ENCODE data around the gene DHRSX.
"Not testable (repeated sequence)": the region's sequence is repeated elsewhere in the genome, so short reads cannot be mapped to it uniquely, and the experiment has no call there.

DHRSX gene, protein sequence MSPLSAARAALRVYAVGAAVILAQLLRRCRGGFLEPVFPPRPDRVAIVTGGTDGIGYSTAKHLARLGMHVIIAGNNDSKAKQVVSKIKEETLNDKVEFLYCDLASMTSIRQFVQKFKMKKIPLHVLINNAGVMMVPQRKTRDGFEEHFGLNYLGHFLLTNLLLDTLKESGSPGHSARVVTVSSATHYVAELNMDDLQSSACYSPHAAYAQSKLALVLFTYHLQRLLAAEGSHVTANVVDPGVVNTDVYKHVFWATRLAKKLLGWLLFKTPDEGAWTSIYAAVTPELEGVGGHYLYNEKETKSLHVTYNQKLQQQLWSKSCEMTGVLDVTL

GRCh38 chrX:2500803-2501558 is at the start of gene DHRSX, which contains the start of gene ZBED1:
DHRSX (minus strand) TSS chrX:2500976; CDS start chrX:2500925, 51 bp downstream.
ZBED1 (minus strand) TSS chrX:2500976; CDS start chrX:2490719, 10,257 bp downstream.
- no peak for DNase-seq

DNA sequence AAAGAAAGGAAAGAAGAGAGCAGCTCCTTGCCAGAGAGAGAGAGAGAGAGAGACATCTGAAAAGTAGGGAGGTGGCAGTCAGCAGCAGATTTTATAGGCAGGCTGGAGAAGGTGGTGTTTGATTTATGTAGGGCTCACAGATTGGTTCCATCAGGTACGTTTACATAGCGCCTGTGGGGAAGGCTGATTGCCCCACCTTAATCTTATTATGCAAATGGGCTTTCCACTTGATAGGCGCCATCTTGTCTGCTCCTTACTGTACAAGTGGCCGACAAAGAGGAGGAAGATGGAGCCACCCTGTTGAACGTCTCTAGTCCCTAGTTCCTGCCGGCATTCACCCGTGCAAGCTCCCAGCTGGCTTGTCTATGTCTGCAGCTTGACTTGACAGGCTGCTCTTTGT is 49.1 kb upstream of the DHRSX start:
- no peak for DNase-seq

DNA sequence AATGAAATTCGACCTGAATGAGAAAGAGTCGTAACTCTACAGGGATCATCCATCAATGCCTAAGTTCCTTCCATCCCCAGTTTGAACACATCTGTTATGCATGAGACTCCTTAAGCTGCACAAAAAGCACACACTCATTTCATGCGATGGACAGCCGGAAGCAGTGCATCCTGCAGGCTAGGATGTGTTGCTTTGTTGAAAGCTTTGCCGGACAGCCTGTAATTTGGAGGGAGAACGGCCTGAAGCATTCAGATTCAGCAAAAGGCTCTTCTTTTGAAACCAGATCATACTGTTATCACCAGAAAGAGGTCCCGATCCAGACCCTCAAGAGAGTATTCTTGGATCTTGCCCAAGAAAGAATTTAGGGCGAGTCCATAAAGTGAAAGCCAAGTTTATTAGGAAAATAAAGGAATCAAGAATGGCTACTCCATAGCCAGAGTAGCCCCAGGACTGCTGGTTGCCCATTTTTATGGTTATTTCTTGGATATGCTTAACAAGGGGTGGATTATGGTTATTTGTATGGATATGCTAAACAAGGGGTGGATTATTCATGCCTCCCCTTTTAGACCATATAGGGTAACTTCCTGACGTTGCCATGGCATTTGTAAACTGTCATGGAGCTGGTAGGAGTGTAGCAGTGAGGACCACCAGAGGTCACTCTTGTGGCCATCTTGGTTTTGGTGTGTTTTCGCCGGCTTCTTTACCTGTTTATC is 48.1 kb upstream of the DHRSX start:
- DNase-seq: no peak

- DNase-seq: no peak
These were observed 47.0 kb upstream of the DHRSX start for GRCh38 chrX:2547736-2548135.

DNA sequence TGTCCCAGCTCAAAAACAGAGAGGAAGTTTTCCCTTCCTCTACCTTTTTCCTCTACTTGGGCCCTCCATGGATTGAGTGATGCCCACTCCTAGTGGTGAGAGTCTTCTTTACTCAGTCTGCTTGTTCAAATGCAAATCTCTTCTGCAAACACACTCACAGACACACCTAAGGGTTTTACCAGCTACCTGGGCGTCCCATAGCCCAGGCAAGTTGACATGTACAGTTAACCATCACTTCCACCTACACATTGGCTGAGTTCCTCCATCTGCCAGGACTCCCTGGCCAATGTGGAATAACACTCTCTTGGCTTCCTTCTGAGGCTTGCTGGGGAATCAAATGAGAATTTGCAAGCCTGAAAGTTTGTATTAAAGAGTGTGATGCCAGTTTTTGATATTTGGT is 45.7 kb upstream of the DHRSX start:
- no peak for DNase-seq

DNA sequence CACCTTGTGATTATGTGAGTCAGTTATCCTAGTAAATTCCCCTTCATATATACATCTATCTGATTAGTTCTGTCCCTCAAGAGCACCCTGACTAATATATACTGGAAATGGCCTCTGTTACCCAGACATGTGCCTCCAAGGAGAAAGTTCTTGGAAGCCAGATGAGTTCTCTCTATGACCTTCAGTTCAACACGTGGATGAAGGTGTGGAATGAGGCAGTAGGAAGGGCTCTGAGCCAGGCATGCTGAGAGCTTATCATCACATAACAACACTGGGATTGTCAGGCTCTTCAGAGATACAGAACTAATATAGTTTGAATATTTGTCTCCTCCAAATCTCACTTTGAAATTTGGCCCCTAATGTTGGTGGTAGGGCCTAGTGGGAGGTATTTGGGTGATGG is 44.4 kb upstream of the DHRSX start:
- no peak for DNase-seq

DNA sequence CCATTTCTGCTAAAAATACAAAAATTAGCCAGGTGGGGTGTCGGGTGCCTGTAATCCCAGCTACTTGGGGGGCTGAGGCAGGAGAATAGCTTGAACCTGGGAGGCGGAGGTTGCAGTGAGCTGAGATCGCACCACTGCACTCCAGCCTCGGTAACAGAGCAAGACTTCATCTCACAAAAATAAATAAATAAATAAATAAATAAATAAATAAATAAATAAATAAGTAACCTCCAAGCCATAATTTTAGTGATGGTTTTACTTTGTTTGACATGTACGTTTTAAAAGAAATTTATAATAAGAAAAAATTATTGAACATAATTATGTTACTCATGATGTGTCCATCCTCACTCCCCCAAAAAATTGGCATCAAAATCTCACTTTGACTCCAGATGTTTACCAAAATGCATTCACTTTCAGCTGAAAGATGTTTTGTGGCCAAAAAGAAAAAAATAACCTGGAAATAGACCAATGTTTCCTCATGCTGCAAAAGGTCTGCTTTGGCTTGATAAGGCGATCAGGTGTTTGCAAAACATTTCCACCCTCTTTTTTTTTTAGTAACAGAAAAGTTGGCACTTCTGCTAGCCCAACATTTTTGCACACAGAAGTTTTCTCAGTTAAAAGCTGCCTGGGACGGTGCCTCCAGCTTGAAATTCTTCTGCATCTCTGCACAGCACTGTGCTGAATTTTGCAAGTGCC is 42.2 kb upstream of the DHRSX start:
- DNase-seq: no peak

DNA sequence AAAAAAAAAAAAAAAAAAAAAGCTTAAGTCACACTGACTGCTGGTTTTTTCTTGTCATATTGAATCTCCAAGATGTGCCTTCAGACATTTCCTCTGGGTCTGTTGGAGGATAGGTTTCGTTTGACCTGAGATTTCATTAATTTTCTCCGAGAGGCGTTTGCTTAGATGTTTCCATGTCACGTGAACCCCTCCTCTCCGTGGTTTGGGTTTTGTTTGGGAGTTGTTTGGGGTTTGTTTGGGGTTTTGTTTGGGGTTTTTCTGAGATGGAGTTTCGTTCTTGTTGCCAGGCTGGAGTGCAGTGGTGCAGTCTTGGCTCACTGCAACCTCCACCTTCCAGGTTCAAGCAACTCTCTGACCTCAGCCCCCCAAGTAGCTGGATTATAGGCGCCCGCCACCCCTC is 40.8 kb upstream of the DHRSX start:
- no peak for DNase-seq

GRCh38 chrX:2540426-2540947 is 39.7 kb upstream of the DHRSX start:
- no peak for DNase-seq

DNA sequence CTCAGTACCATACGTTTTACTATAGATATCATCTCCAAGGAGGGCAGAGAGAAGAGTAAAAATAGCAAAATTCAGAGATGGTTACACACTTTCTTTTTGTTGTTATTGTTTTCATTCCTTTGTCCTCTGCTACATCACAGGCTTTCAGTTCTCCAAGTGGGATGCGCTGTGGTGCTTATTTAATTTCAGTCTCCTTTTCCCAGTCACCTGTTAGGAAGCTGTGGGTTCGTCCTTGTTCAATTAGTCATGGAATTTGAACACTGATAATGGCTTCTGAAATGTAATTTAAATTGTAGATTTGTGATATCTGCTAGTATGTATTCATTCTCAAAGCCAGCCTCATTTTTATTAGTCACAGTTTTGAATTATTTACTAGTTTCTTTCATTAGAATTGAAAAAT is 38.8 kb upstream of the DHRSX start:
- DNase-seq: no peak

- peak in 7 of 14 donors; percentile 2 to 28 (median 10) for DNase-seq
These were observed 37.4 kb upstream of the DHRSX start for GRCh38 chrX:2538031-2538757.

GRCh38 chrX:2536974-2537373 is 36.2 kb upstream of the DHRSX start:
- peak in 8 of 14 donors; percentile 1 to 52 (median 10) for DNase-seq

GRCh38 chrX:2536141-2536540 is 35.4 kb upstream of the DHRSX start:
- no peak for DNase-seq

DNA sequence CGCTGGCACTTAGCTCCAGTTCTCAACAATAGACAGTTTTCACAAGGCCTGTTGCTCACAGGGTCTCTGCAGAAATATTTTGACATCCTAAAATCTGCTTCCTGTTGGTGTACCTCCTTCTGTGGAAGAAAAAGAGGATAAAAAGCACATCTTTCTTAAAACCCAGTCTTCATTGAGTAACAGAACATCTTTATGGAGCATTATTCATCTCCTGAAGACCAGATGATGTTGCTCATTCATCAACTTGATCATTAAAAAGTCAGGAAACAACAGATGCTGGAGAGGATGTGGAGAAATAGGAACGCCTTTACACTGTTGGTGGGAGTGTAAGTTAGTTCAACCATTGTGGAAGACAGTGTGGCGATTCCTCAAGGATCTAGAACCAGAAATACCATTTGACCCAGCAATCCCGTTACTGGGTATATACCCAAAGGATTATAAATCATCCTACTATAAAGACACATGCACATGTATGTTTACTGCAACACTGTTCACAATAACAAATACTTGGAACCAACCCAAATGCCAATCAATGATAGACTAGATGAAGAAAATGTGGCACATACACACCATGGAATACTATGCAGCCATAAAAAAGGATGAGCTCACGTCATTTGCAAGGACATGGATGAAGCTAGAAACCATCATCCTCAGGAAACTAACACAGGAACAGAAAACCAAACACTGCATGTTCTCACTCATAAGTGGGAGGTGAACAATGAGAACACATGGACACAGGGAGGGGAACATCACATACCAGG is 33.7 kb upstream of the DHRSX start:
- not testable (repeated sequence) for DNase-seq

DNA sequence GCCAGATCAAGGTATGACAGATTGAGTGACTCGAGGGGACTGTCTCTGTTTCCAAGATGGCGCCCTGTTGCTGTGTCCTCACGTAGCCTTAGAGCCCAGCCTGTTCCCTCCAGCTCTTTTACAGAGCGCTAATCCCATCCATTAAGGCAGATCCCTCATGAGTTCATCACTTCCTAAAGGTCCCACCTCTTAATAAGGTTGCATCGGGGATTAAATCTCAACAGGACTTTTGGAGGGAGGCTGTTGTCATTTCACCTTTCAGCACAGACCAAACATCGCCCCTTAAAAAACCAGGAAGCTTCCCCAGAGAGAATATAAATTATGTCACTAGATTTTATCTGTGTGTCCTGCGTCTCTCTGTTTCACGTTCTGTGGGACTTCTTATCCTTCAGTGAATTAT is 32.6 kb upstream of the DHRSX start:
- no peak for DNase-seq

GRCh38 chrX:2526390-2526789 is 25.6 kb upstream of the DHRSX start:
- DNase-seq: no peak

DNA sequence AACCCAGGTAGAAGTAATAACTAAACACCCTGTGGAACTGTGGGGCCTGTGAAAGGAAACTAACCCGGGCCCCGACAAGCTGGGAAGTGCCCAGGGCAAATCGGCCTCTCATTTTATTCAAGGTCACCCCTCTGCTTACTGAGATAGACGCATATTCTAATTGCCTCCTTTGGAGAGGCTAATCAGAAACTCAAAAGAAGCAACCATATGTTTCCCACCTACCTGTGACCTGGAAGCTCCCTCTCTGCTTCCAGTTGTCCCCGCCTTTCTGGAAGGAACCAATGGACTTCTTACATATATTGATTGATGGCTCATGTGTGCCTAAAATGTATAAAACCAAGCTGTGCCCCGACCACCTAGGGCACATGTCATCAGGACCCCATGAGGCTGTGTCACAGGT is 23.1 kb upstream of the DHRSX start:
- no peak for DNase-seq

GRCh38 chrX:2521927-2522386 is 21.2 kb upstream of the DHRSX start:
- DNase-seq: no peak

DNA sequence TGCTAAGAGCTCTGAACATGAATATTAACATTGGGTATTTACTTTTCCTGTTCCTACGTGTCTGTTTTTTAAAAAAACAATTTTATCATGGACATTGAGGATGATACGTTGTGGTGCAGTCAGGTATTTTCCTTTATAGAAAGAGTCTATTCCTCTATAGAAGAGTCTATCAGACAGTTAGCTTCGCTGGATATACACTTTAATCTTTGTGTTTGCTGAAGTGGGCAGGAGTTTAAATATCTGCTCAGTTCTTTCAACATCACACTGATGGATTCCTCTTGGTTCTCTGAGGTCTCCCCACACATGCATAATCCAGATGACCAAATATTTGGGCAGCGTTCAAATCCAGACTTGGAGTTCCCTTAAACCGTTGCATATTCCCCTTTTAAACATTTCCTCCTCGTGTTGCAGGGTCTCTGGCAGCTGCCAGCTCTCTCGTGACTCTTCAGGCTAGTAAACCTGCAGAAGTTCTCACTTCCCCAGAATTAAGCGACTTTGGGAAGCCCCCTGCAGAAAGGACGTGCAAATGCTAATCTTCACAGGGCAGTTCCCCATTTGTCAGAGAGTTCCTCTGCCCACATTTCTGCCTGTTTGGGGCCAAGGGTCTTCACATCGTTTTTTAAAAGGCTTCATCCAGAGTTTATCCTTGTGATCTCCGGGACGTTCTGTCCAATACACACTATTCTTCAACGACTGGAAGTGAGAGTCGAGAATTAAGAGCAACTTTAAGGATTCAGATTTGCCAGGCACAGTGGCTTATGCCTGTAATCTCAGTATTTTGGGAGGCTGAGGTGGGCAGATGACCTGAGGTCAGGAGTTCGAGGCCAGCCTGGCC is 20.5 kb upstream of the DHRSX start:
- DNase-seq: no peak

GRCh38 chrX:2520539-2520938 is 19.8 kb upstream of the DHRSX start:
- DNase-seq: no peak
